Inflammatory macrophage treated with lipopolysaccharide for 4 hours (primary cell): ENCODE measurements around the gene ADAP1.
"Not testable (repeated sequence)": the region's sequence is repeated elsewhere in the genome, so short reads cannot be mapped to it uniquely, and the experiment has no call there.

Experiments
- DNase-seq: peaks from one replicate; pipeline ENCODE4 v3.0.0-alpha.2; 2020

The ADAP1 gene

DNA sequence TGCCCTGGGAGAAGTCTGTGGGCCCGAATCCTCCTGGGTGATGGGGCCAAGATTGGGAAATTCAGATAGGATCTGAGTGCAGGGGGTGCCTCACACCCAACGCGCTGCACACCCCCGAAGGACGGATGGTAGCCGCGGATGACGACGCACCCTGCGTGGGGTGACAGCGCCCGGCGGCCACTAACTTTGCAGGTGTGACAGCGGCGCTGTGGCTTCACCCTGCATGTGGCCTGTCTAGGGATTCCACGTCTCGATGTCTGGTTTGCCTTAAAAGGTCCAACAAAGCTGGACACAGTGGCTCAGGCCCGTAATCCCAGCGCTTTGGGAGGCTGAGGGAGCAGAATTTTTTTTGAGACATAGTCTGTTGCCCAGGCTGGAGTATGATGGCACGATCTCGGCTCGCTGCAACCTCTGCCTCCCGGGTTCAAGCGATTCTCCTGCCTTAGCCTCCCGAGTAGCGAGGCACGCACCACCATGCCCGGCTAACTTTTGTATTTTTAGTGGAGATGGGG is 18.6 kb downstream of the ADAP1 start:
- no peak for DNase-seq

DNA sequence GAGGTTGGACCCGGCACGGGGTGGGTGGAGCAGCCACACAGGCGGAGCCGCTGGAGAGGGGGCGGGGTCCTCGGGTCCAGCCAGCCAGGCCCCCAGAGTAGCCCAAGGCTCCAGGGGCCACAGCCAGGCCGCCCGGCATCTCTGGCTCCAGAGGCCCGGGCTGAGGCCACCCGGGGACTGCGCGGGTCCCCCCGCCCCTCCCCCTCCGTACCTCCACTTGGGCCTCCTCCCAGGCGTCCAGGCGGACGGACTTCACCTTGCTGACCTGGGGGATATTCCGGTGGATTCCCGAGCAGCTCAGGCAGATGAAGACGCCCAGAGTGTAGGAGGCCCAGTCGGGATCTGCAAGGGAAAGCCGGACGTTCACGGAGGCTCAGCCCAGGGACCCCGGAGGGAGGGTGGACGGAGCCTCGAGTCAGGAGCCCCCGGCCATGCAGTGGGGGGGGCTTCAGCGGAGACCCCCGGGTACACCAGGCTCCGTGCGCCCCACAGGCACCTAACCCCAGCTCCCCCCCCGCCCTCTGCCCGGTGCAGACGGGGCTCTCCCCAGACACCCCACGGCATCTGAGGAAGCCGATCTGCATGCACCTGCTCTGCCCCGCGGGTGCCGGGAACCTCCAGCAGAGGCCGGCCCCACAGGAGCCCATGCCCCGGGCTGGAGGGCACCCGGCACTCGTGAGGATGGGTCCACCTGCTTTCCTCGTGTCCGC is 19.2 kb downstream of the ADAP1 start:
- DNase-seq = no peak

DNA sequence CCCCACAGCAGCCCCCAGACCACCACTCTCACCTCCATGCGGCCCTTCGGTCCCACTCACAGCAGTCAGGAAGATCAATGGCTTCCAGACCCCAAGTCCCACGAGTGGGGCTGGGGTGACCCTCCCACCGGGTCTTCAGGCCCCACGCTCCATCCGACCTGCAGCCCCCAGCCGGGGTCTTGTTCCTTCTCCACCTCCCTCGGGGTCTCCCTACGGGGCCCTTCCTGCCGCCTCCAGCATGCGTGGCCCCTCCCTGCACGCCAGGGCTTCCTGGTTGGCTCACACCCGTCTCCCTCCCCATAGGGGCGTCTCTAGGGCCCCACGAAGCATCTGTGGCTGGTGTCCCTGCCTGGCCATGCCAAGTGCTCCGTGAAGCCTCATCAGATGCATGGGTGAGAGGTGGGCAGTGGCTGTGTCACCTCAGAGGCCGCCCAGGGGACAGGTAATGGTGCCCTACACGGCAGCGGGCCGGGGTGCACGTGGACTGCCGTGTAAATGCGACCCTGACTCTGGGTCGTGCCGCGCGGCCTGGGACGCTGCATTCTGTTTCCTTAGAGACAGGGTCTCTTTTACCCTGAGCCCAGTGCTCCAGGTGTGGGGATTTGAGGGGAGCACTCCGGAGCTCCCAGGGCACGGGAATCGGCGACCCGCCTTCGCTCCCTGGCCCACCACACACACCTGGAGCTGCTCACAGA is 19.9 kb downstream of the ADAP1 start:
- DNase-seq = no peak

DNA sequence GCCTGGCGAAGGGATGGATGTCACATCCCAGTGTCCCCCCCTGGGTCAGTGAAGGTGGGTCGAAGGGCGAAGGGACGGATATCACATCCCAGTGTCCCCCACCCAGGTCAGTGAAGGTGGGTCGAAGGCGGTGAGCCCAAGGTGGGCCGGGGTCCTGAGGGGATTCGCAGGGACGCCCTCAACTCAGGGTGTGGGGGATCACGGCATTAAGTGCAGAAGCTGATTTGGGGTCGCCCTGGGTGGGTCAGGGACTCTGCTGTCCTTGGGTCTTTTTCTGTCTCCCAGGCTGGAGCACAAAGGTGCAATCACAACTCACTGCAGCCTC is 21.9 kb downstream of the ADAP1 start:
- no peak for DNase-seq

DNA sequence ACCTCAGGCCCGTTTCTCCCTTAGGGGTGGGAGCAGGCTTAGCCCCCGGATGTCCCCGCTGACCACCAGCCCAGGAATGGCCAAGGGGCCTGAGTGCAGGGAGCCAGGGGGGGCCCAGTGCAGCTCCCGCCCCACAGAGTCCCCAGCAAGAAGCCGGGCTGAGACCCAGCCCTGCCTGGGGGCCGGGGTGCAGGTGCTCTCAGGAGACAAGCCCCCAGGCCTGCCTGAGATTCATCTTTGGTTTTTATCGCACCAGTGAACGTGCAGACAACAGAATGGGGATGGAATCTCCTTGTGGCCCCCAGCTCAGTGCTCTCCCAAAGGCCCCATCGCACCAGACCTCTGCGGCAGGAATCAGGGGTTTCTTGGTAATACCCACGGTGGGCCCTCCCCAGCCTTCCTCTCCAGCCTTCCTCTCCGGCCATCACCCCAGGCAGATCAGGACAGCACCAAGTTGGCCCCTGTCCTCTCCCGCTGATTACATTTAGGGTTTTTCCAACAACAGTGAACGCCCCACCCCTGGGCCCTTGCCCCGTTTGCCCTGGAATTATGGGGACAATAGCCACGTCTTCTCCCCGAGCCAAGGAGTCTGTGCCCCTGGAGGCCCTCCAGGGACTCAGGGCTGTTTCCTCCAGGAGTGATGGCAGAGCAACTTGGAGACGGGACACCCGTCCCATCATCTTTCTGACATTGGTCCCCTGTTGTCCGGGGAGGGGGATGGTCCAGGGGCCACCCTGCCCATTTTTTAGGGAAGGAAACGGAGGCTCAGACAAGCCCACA is 22.4 kb downstream of the ADAP1 start:
- no peak for DNase-seq

DNA sequence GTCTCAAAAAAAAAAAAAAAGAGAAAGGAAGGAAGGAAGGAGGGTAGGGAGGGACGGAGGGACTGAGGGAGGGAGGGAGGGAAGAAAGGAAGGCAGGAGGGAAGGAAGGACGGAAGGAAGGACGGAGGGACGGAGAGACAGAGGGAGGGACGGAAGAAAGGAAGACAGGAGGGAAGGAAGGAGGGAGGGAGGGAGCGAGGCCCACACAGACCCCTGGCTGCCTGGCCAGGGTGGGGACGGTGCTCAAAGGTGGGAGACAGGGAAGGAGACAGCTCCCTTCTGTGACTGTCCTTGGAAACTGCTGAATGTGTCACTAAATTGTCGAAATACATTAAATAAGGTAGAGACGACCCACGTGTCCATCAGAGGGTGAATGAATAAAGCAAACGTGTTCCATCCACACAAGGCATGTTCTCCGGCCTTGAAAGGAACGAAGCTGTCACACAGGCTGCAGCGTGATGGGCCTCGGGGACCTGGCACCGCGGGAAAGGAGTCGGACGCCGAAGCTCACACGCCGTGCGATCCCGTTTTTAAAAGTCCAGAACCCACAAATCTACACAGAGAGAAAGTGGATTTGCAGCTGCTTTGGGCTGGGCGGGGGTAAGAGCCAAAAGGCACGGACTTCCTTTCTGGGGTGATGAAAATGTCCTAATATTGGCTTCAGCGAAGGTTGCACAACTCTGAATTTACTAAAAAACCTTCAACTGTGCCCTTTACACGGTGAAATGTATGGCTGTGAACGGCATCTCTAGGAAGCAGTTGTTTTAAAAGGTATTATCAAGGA is 23.3 kb downstream of the ADAP1 start:
- peak; percentile 72 for DNase-seq

DNA sequence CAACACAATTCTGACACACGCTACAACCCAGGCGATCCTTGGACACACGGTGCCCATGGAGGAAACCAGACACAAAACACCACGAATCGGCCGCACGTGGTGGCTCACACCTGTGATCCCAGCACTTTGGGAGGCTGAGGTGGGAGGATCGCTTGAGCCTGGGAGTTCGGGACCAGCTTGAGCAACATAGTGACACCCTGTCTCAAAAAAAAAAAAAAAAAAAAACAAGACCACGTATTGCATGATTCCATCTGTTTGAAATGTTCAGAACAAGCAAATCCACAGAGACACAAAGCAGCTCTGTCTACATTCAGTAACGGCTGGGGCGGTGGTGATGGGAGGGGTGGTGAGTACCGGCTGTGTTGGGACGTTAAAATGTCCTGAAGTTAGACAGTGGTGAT is 25.2 kb downstream of the ADAP1 start:
- no peak for DNase-seq

DNA sequence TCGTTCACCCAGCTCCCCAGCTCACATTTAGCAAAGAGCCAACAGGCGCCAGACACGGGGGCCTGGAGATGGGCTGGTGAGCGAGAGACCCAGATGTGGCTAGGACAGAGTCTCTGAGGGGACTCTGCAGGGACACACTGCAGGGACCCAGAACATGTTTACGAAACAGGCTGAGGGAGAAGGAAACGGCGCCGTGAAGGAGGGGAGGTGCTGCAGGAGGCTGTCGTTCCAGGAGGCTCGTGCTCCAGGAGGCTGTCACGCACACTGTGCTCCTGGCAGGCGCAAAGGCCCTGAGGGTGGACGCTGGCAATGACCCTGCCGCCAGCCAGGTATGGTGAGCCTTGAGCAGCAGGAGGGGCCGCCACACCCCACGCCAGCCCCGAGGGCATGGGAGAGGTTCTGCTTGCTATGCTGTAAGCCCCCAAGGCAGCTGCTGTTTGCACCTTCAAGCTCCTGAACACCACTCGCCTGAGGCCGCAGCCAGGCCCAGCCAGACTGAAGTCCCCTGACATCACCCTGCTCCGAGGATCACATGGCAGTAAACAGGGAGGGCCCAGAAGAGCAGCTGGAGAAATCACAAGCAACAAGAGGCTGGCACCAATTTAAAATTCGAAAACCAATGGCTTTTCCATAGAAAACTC is 27.3 kb downstream of the ADAP1 start:
- no peak for DNase-seq

DNA sequence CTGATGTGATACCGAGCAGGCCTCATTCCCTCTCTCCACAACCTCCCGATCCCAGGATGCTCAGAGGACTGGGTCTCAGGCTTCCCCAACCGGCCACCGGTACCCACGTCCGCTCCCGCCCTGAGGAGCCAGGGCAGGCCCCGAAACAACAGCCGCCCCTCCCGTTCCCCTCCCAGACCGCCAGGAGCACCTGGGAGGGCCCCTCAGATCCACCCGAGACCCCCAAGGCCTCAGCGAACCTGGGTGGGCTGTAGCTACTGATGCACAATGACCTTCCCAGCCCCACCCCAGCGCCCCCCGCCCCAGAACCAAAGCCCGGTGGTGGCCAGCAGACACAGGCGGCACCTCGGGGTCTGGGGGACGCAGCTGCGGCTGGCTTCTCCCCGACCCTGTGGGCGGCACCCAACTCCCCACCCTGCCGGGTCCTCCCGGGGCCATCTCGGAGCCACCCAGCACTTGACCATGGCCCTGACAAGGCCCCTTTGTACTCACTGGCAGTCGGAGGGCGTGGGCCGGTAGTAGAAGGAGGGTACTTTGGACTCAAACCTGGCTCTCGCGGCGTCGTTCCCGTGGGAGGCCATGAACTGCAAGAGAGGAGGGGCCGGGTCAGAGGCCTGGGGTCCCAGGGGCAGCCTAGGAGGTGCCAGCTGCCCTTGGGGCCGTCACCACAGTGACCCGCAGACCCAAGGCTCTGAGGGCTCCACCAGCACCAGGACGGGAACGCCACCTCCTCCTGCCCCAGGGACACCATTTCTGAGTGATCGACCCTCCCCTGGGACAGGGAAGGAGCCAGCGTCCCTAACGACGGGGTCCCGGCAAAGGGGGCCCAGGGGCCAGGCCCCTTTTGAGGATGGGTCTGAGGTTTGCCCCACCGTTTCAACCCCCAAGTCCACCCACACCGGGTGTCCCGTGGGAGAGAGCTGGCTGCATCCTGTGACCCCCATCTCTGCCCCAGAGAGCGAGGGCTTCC is 28.1 kb downstream of the ADAP1 start:
- no peak for DNase-seq

DNA sequence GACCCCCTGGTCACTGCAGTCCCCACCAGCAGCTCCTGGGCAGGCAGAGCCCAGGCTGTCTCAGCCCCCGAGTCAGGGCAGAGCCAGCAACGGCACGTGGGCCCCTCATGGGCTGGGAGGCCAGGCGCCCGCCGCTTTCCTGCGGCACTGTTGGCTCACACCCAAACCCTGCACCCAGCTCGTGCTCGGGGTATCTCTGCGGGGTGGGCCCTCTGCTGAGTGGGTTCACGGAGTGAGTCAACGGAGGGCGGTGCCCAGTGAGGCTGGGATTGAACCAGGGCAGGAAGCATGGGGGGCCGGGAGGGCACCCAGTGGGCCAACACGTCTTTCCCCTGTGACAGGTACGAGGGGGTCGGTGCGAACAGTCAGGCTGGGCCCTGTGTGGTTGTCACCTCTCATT is 28.9 kb downstream of the ADAP1 start:
- DNase-seq = peak; percentile 20

DNA sequence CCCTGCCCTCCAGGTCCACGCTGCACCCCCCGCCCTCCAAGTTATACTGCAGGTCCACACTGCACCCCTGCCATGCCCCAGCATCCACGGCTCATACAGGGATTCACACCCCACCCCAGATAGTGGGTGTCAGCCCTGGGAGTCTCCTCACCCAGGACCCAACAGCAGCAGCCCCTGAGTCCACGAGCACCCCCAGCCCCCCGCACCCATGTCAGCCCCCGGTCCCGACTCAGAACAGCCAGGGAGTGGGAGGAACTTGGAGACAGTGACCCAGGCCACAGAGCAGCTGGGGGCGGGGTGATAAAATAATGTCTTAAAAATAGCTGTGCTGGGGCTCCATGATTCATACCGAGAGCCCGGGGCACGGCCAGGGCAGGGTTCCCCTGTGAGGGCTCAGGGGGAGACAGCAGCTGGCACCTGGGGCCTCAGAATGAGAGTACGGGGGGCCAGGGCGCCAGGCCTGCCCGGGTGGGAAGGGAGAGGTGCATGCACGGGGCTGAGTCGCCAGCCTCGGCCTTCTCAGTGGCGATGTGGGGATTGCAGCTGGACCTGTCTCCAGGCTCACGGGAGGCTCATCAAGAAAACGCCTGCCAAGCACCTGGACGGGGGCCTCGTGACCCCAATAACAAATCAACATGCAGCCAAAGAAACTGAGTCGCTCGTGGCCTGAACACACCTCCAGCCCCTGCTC is 29.8 kb downstream of the ADAP1 start:
- peak; percentile 66 for DNase-seq

DNA sequence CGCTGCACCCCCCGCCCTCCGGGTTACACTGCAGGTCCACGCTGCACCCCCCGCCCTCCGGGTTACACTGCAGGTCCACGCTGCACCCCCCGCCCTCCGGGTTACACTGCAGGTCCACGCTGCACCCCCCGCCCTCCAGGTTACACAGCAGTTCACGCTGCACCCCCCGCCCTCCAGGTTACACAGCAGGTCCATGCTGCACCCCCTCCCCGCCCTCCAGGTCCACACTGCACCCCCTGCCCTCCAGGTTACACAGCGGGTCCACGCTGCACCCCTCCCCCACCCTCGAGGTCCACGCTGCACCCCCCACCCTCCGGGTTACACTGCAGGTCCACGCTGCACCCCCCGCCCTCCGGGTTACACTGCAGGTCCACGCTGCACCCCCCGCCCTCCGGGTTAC is 30.4 kb downstream of the ADAP1 start:
- not testable (repeated sequence) for DNase-seq

DNA sequence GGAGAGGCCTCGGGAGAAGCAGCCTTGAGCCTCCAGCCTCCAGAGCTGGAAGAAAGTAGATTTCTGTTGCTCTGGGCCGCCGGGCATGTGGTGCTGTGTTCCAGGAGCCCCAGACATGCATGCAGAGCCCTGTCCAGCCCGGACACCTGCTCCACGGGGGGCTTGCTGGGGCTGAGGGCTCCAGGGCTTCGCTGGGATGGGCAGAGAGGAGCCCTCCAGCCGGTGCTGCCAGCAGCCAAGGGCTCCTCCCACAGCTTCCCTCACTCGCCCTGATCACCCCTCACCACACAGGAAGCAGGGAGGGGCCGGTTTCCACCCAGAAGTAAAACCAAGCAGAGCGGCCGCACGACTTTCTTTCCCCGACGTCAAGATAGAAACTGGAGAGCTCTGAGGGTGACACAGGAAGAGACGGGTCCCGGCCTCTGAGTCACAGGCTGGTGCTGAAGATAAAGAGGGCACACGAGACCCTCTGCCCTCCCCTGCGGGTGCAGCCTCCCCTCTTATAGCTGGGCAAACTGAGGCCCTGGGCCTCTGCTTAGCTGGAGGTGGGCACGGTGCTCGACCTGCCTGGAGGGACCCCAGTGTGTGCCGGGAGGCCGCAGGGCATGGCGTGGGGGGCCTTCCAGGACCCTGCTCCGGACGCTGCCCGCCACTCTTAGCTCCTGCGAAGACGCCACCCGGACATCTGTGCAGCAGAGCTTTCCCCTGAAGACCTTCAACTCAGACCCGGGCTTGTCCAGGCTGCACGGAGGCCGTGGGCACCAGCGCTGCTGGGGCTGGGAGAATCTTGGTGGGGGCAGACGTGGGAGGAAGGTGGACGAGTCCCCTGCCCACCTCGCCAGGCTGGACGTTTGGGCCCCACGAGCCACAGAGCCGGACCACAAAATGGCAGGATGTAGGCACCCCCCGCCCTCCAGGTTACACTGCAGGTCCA is 31.1 kb downstream of the ADAP1 start:
- peak; percentile 90 for DNase-seq

DNA sequence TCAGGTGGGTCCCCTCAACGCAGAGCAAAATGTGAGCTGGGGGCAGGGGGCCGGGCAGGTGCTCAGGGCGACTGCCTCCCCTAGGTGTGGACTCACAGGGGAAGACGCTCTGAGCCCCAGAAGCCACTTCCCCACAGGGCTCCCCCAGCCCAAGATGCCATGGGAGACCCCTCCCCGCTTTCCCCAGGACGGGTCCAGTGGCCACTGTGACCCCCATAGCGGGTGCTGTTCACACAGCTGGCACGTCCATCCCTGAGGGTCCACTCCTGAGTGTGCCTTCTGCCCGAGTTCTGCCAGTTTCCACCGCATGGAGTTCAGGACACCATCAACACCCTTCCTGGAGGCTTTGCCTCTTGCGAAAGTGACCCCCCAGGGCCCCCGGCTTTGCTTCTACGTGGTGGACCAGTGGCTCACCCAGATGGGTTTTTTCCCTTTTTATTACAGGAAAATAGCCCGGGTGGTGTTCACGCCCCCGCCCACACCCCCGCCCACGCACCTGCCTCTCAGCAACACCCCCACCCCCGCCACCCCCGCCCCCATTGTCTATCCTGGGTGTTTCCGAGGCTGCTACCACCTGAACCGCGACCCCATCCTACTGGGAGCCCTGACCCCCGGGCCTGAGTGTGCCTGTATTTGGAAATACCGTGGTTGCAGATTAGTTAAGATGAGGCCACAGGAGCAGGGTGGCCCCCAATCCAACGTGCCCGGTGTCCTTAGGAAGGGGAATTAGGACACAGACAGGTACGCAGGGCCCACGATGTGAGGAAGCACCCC is 32.0 kb downstream of the ADAP1 start:
- peak; percentile 30 for DNase-seq

DNA sequence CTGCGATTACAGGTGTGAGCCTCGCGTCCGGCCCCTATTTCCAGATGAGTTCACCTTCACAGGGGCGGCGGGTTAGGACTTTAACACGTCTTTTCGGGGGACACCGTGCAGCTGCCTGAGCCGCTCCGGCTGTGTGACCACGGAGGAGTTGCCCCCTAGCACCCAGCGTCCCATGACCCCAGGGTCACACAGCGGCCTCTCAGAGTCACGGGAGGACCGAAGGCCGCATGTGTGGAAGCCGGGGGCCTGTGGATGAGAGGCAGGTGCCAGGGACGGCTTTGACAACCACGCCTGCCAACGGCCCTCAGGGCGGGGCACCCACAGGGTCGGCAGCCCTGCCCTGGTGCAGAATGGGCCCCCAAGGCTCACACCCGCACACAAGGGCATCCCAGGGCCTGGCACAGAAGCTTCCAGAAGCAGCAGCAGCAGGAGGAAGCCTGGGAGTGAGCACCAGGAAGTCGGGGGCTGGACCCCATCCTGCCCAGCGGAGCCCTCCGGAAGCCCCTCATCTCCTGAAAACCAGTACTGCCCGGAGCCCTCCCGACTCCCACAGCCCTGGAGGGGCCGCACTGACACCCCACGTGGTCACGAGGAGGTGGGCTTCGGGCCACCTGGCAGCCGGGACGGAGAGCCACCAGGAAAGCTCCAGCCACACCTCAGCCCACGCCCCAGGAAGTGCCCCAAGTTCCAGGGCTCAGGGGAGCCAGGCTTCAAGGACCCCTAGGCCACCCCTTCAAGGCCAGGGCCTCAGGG is 32.7 kb downstream of the ADAP1 start:
- no peak for DNase-seq

DNA sequence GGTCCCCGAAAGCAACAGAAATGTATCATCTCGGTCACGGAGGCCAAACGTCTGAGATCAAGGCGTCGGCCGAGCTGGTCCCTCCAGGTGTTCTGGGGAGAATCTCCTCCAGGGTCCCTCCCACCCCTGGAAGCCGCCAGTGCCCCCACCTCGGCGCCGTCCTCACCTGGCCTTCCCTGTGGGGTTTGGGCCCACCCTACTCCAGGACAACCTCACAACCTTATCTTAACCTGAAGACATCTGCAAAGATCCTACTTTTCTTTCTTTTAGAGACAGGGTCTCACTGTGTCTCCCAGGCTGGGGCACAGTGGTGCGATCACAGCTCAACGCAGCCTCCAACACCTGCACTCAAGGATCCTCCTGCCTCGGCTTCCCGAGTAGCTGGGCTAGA is 33.4 kb downstream of the ADAP1 start:
- DNase-seq = no peak

DNA sequence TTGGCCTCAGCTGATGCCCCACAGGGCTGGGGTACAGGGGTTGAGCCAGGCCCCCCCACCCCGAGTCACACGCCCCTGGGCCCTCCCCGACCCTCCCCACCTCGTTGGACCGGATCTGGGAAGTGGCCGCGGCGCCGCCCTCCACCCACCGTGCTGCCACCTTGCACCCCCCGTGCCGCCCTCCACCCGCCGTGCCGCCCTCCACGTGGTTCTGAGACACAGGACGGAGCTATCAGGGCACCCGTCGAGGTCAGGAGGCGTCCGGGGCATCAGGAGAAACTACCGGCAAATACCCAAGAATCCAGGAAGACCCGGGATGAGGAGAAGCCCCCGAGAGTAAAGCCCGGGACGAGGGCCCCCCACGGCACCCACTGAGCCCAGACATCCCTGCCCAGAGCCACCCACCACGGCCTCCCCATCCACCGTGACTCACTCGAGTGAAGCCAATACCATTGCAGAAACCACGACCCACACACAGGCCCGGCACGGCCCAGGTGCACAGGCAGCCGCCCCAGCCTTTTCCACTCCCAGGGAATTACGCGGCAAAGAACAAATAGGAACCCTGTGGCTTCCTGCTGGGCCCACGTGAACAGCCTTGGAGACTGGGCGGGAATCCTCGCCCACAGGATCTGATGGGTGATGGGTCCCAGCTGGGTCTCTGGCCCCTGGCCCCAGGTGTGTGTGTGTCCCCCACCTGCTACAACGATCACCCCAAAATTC is 34.0 kb downstream of the ADAP1 start:
- DNase-seq = no peak
